Naive thymus-derived CD4-positive, alpha-beta T cell (primary cell): ENCODE data around the gene KIF26B. TPM values are rescaled to one million over a fixed set of nuclear protein-coding genes. Genes with fewer than 3 reads are reported as not detected.

ENCODE experiments used
- ATAC-seq: fragments of 150-1000 bp; cut with Tn5 transposase; 2 replicates; pipeline ENCODE4 v1.10.0; 2021; ENCODE audit warnings: mild to moderate bottlenecking, moderate library complexity
- CTCF ChIA-PET: fragments of 350-600 bp; sonication (Branson Sonifier 250); formaldehyde crosslinking; loops from one replicate; lab custom pipeline; 2021; ENCODE audit warnings: antibody characterized with exemption; lab: Charles Lee
- POLR2A ChIA-PET: fragments of 350-600 bp; sonication (Branson Sonifier 250); formaldehyde crosslinking; loops from one replicate; lab custom pipeline; 2021; ENCODE audit warnings: antibody characterized with exemption, inconsistent platforms; lab: Charles Lee
- DNase-seq, 9 donors: peaks; one replicate each; pipeline versions ENCODE4 v3.0.0 to v3.0.0-alpha.2; 2020 to 2022; ENCODE audit warnings: mixed read lengths in 1 of 9
- H3K27ac ChIP-seq: one replicate; pipeline ENCODE4 v1.7.0; 2013; ENCODE audit warnings: mild to moderate bottlenecking, low read depth, low read length, moderate library complexity
- H3K27me3 ChIP-seq, 2 donors: one replicate each; pipeline ENCODE4 v1.7.0; 2013; ENCODE audit warnings: low read length in 2 of 2, mild to moderate bottlenecking in 2 of 2, moderate library complexity in 2 of 2; ENCODE audit not compliant: control insufficient read depth in 2 of 2, insufficient read depth in 2 of 2
- H3K36me3 ChIP-seq, 3 experiments: 1 replicate in 2 of 3; 2 replicates in 1 of 3; pipeline ENCODE4 v1.7.0; 2013; ENCODE audit warnings: low read length in 3 of 3, mild to moderate bottlenecking in 3 of 3, moderate library complexity in 1 of 3; ENCODE audit not compliant: insufficient read depth in 3 of 3, control insufficient read depth in 2 of 3
- H3K4me1 ChIP-seq, 2 donors: one replicate each; pipeline ENCODE4 v1.7.0; 2013; ENCODE audit warnings: low read length in 2 of 2, mild to moderate bottlenecking in 2 of 2, moderate library complexity in 1 of 2; ENCODE audit not compliant: control insufficient read depth in 2 of 2, insufficient read depth in 2 of 2
- H3K4me3 ChIP-seq: 2 replicates; pipeline ENCODE4 v1.7.0; 2013; ENCODE audit warnings: mild to moderate bottlenecking, low read length
- H3K9me3 ChIP-seq, 3 experiments: 1 replicate in 2 of 3; 2 replicates in 1 of 3; pipeline ENCODE4 v1.7.0; 2013; ENCODE audit warnings: low read length in 3 of 3; ENCODE audit not compliant: control insufficient read depth in 2 of 3
- H3K27ac Mint-ChIP-seq, 9 donors: one replicate each; pipeline ENCODE4 v1.8.0; 2020 to 2022; ENCODE audit warnings: mixed read lengths in 9 of 9, mild to moderate bottlenecking in 8 of 9, moderate library complexity in 5 of 9, inconsistent platforms in 2 of 9
- H3K27me3 Mint-ChIP-seq, 5 donors: one replicate each; pipeline ENCODE4 v1.8.0; 2021 to 2022; ENCODE audit warnings: mixed read lengths in 5 of 5, mild to moderate bottlenecking in 1 of 5
- H3K36me3 Mint-ChIP-seq, 5 donors: one replicate each; pipeline ENCODE4 v1.8.0; 2020 to 2022; ENCODE audit warnings: mixed read lengths in 5 of 5, mild to moderate bottlenecking in 3 of 5, inconsistent platforms in 1 of 5
- H3K4me1 Mint-ChIP-seq, 7 donors: one replicate each; pipeline ENCODE4 v1.8.0; 2020 to 2022; ENCODE audit warnings: mixed read lengths in 7 of 7, mild to moderate bottlenecking in 3 of 7, inconsistent platforms in 1 of 7
- H3K4me3 Mint-ChIP-seq, 10 donors: one replicate each; pipeline ENCODE4 v1.8.0; 2020 to 2022; ENCODE audit warnings: mild to moderate bottlenecking in 10 of 10, mixed read lengths in 10 of 10, moderate library complexity in 6 of 10, inconsistent platforms in 2 of 10
- H3K9me3 Mint-ChIP-seq, 11 donors: one replicate each; pipeline ENCODE4 v1.8.0; 2020 to 2022; ENCODE audit warnings: mixed read lengths in 11 of 11, mild to moderate bottlenecking in 4 of 11, inconsistent platforms in 1 of 11, moderate library complexity in 1 of 11
- intact Hi-C, 2 donors: fragments of 100-400 bp; cut with micrococcal nuclease; formaldehyde crosslinking; loops; one replicate each; pipeline ENCODE4 v1.15.1; 2023
- polyA plus RNA-seq, 2 donors: library from polyadenylated mRNA; unstranded; fragments of 300-500 nt; fragmentation: Illumina TruSeq; gene quantifications; one replicate each; pipeline ENCODE4 v1.2.3, GENCODE V29; 2021
- total RNA-seq, 6 experiments: library from RNA in 5 of 6; stranded (reverse) in 5 of 6; gene quantifications; 1 replicate in 5 of 6; 2 replicates in 1 of 6; pipeline ENCODE4 v1.2.3 and lab custom pipeline; 2021 to 2026

Gene KIF26B
- total and polyA plus RNA-seq, 7 experiments from 2014 or later = 0.06 to 0.24 (median 0.21) TPM; not detected in 4

- Mint-ChIP-seq H3K9me3 (peaks cover 0 to 1% (median 0%) of the 10 kb centered on the region in 11 donors), H3K4me1 (peaks cover 0 to 2% (median 0%) of the 10 kb centered on the region in 7 donors), H3K36me3 (no peaks in the 10 kb centered on the region), H3K27ac (no peak overlapping the region), H3K4me3 (no peak overlapping the region), H3K27me3 (peaks cover 0 to 24% (median 14%) of the 10 kb centered on the region in 5 donors)
- H3K9me3 ChIP-seq = no peaks in the 10 kb centered on the region
- no peak overlapping the region for H3K27ac ChIP-seq
- no peaks in the 10 kb centered on the region for H3K27me3 ChIP-seq
- ChIA-PET POLR2A (no interaction called here), CTCF (no interaction called here)
- no peak for ATAC-seq
- no peaks in the 10 kb centered on the region for H3K36me3 ChIP-seq
- no peak for DNase-seq
- no peaks in the 10 kb centered on the region for H3K4me1 ChIP-seq
- no peak overlapping the region for H3K4me3 ChIP-seq
- intact Hi-C loops = no loop called here
Observed at GRCh38 chr1:245260110-245260882, 105.5 kb downstream of the KIF26B start.

- intact Hi-C loops = no loop called here
- Mint-ChIP-seq H3K4me3 (no peak overlapping the region), H3K9me3 (peaks cover 0 to 1% (median 0%) of the 10 kb centered on the region in 11 donors), H3K36me3 (no peaks in the 10 kb centered on the region), H3K27ac (no peak overlapping the region), H3K4me1 (peaks cover 0 to 2% (median 0%) of the 10 kb centered on the region in 7 donors), H3K27me3 (peaks cover 0 to 30% (median 14%) of the 10 kb centered on the region in 5 donors)
- Histone ChIP-seq H3K4me1 (no peaks in the 10 kb centered on the region), H3K27me3 (no peaks in the 10 kb centered on the region), H3K4me3 (no peak overlapping the region), H3K27ac (no peak overlapping the region), H3K9me3 (no peaks in the 10 kb centered on the region), H3K36me3 (no peaks in the 10 kb centered on the region)
- ChIA-PET CTCF (no interaction called here), POLR2A (no interaction called here)
- DNase-seq (no peak), ATAC-seq (no peak)
Observed at GRCh38 chr1:245260883-245261282, 106.1 kb downstream of the KIF26B start.

- no peak overlapping the region for H3K4me3 ChIP-seq
- no peaks in the 10 kb centered on the region for H3K4me1 ChIP-seq
- no peak overlapping the region for H3K27ac Mint-ChIP-seq
- no peak overlapping the region for H3K4me3 Mint-ChIP-seq
- ATAC-seq (no peak), DNase-seq (no peak)
- H3K27me3 Mint-ChIP-seq = peaks cover 0 to 30% (median 13%) of the 10 kb centered on the region in 5 donors
- no peaks in the 10 kb centered on the region for H3K27me3 ChIP-seq
- intact Hi-C loops = no loop called here
- H3K9me3 Mint-ChIP-seq = peaks cover 0 to 1% (median 0%) of the 10 kb centered on the region in 11 donors
- peaks cover 0 to 2% (median 0%) of the 10 kb centered on the region in 7 donors for H3K4me1 Mint-ChIP-seq
- no peaks in the 10 kb centered on the region for H3K36me3 Mint-ChIP-seq
- POLR2A ChIA-PET = no interaction called here
- CTCF ChIA-PET = no interaction called here
- H3K9me3 ChIP-seq = no peaks in the 10 kb centered on the region
- no peak overlapping the region for H3K27ac ChIP-seq
- no peaks in the 10 kb centered on the region for H3K36me3 ChIP-seq
Observed at GRCh38 chr1:245261786-245262185, 107.0 kb downstream of the KIF26B start.

- Mint-ChIP-seq H3K27me3 (peaks cover 0 to 28% (median 6%) of the 10 kb centered on the region in 5 donors), H3K4me1 (peaks cover 0 to 2% (median 0%) of the 10 kb centered on the region in 7 donors), H3K4me3 (no peak overlapping the region), H3K9me3 (peaks cover 0 to 1% (median 0%) of the 10 kb centered on the region in 11 donors), H3K27ac (no peak overlapping the region), H3K36me3 (no peaks in the 10 kb centered on the region)
- Histone ChIP-seq H3K27me3 (no peaks in the 10 kb centered on the region), H3K27ac (no peak overlapping the region), H3K36me3 (no peaks in the 10 kb centered on the region), H3K4me3 (no peak overlapping the region), H3K9me3 (no peaks in the 10 kb centered on the region), H3K4me1 (no peaks in the 10 kb centered on the region)
- intact Hi-C loops = no loop called here
- DNase-seq (no peak), ATAC-seq (no peak)
- CTCF ChIA-PET = interaction anchor here (0.8 kb wide), 1 partner anchor 8 kb away, joined by 3 read pairs; no protein-coding TSS in a partner anchor
- POLR2A ChIA-PET = no interaction called here
Observed at GRCh38 chr1:245263529-245264095, 108.8 kb downstream of the KIF26B start.

- Histone ChIP-seq H3K27ac (no peak overlapping the region), H3K9me3 (no peaks in the 10 kb centered on the region), H3K36me3 (no peaks in the 10 kb centered on the region), H3K27me3 (no peaks in the 10 kb centered on the region), H3K4me3 (no peak overlapping the region), H3K4me1 (no peaks in the 10 kb centered on the region)
- DNase-seq (no peak), ATAC-seq (no peak)
- no peak overlapping the region for H3K27ac Mint-ChIP-seq
- H3K27me3 Mint-ChIP-seq = peaks cover 0 to 27% (median 6%) of the 10 kb centered on the region in 5 donors
- H3K9me3 Mint-ChIP-seq = peaks cover 0 to 1% (median 0%) of the 10 kb centered on the region in 11 donors
- intact Hi-C loops = no loop called here
- ChIA-PET CTCF (interaction anchor here (0.8 kb wide), 1 partner anchor 9 kb away, joined by 3 read pairs; no protein-coding TSS in a partner anchor), POLR2A (no interaction called here)
- H3K36me3 Mint-ChIP-seq = no peaks in the 10 kb centered on the region
- H3K4me1 Mint-ChIP-seq = peaks cover 0 to 2% (median 0%) of the 10 kb centered on the region in 7 donors
- H3K4me3 Mint-ChIP-seq = no peak overlapping the region
Observed at GRCh38 chr1:245264226-245264625, 109.4 kb downstream of the KIF26B start.

- Histone ChIP-seq H3K4me3 (no peak overlapping the region), H3K4me1 (no peaks in the 10 kb centered on the region), H3K27ac (no peak overlapping the region), H3K27me3 (no peaks in the 10 kb centered on the region), H3K36me3 (no peaks in the 10 kb centered on the region), H3K9me3 (no peaks in the 10 kb centered on the region)
- Mint-ChIP-seq H3K4me1 (no peaks in the 10 kb centered on the region), H3K27me3 (peaks cover 0 to 40% (median 10%) of the 10 kb centered on the region in 5 donors), H3K27ac (no peak overlapping the region), H3K36me3 (no peaks in the 10 kb centered on the region), H3K9me3 (peaks cover 0 to 1% (median 0%) of the 10 kb centered on the region in 11 donors), H3K4me3 (no peak overlapping the region)
- CTCF ChIA-PET = no interaction called here
- POLR2A ChIA-PET = no interaction called here
- no peak for ATAC-seq
- no peak for DNase-seq
- intact Hi-C loops = no loop called here
Observed at GRCh38 chr1:245266105-245266504, 111.3 kb downstream of the KIF26B start.
